ENCODE data around the gene MPZL2. TPM values are rescaled to one million over a fixed set of nuclear protein-coding genes. Genes with fewer than 3 reads are reported as not detected.

MPZL2 gene
- total and polyA plus RNA-seq, 2 of the 13 experiments (the other 11 are each of a cell fraction or from before 2014, with no cell fraction given), result 27.9 to 53.7 TPM

GRCh38 chr11:118251858-118252652 is 12.0 kb downstream of the MPZL2 start, which contains the start of gene MPZL3 (continued):
- TF ChIP-seq FOXO4 (CRISPR knock-in tag; conservative IDR thresholded peaks at IDR 0.05) (peak; percentile 95), ZNF18 (CRISPR knock-in tag; IDR thresholded peaks at IDR 0.05; ENCODE audit: insufficient replicate concordance) (no peak), ZSCAN12 (CRISPR knock-in tag; IDR thresholded peaks at IDR 0.05) (no peak), MYC (CRISPR knock-in tag; IDR thresholded peaks at IDR 0.05; ENCODE audit: borderline replicate concordance) (peak; percentile 26; the same call in 1 of the 2 replicates), TSC22D2 (CRISPR knock-in tag; IDR thresholded peaks at IDR 0.05; ENCODE audit: borderline replicate concordance) (no peak), IKZF4 (CRISPR knock-in tag; IDR thresholded peaks at IDR 0.05; ENCODE audit: borderline replicate concordance, low read depth, not compliant biosample characterization) (peak; percentile 43), ZSCAN21 (CRISPR knock-in tag; IDR thresholded peaks at IDR 0.05; ENCODE audit: borderline replicate concordance) (peak; percentile 51; the same call in 1 of the 2 replicates), JARID2 (CRISPR knock-in tag; IDR thresholded peaks at IDR 0.05; ENCODE audit: insufficient replicate concordance) (no peak), ELF4 (CRISPR knock-in tag; IDR thresholded peaks at IDR 0.05; ENCODE audit: borderline replicate concordance) (peak; percentile 82; the same call in 1 of the 2 replicates), AKAP8 (CRISPR knock-in tag; IDR thresholded peaks at IDR 0.05) (no peak), KLF12 (CRISPR knock-in tag; IDR thresholded peaks at IDR 0.05; ENCODE audit: borderline replicate concordance) (no peak; the same call in 1 of the 2 replicates), GFI1 (CRISPR knock-in tag; IDR thresholded peaks at IDR 0.05; ENCODE audit: borderline replicate concordance) (0 out of 2 replicates have a peak, but pooled peaks have one; percentile 22), NR1H2 (CRISPR knock-in tag; IDR thresholded peaks at IDR 0.05; ENCODE audit: borderline replicate concordance, low read depth) (peak; percentile 59; the same call in 1 of the 2 replicates), ZNF749 (CRISPR knock-in tag; IDR thresholded peaks at IDR 0.05; ENCODE audit: borderline replicate concordance) (no peak), EEA1 (CRISPR knock-in tag; IDR thresholded peaks at IDR 0.05; ENCODE audit: borderline replicate concordance) (no peak), POGK (CRISPR knock-in tag; conservative IDR thresholded peaks at IDR 0.05) (peak; percentile 88), BCLAF1 (IDR thresholded peaks at IDR 0.05) (no peak), PHF5A (CRISPR knock-in tag; IDR thresholded peaks at IDR 0.05; ENCODE audit: low read depth, unreplicated experiment) (no peak), ZNF619 (CRISPR knock-in tag; IDR thresholded peaks at IDR 0.05) (0 out of 2 replicates have a peak, but pooled peaks have one; percentile 57), RARA (CRISPR knock-in tag; IDR thresholded peaks at IDR 0.05) (0 out of 2 replicates have a peak, but pooled peaks have one; percentile 21)
